Suprapubic skin (tissue), 3 donors: ENCODE measurements around the gene KIRREL1.

ENCODE experiments used
- POLR2AphosphoS5 ChIP-seq, 3 donors: sonication (generic); formaldehyde crosslinking; IDR thresholded peaks; one replicate each; pipeline ENCODE4 v1.6.1; 2017; ENCODE audit warnings: antibody characterized with exemption in 3 of 3
- TF ChIP-seq, protein P1 (sequence below), 2 donors: fragments of 200-600 bp in 1 of 2; fragments of 450-650 bp in 1 of 2; sonication (generic) in 1 of 2; IDR thresholded peaks; one replicate each; pipeline ENCODE4 v1.5.1; 2016 to 2019; ENCODE audit warnings: antibody characterized with exemption in 2 of 2, mild to moderate bottlenecking in 1 of 2, moderate library complexity in 1 of 2

DNA sequence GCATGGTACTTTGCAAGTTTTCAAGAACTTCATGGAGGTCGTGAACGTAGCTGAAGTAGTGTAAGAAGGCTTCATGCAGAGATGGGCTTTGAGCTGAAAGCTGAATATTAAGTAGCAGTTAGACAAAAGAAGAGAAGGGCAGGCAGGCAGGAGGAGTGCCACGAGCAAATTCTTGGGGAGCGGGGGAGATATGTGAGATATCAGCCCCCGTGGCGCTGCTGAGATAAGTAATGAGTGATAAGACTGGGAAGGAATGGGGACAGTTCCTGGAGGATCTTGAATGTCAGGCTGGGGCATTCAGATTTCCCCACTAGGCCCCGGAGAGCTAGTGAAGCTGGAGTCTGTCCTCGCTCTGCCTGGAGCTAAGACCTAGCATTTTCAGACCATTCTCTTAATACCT lies 27.9 kb upstream of the KIRREL1 start:
- TF ChIP-seq, protein P1, sequence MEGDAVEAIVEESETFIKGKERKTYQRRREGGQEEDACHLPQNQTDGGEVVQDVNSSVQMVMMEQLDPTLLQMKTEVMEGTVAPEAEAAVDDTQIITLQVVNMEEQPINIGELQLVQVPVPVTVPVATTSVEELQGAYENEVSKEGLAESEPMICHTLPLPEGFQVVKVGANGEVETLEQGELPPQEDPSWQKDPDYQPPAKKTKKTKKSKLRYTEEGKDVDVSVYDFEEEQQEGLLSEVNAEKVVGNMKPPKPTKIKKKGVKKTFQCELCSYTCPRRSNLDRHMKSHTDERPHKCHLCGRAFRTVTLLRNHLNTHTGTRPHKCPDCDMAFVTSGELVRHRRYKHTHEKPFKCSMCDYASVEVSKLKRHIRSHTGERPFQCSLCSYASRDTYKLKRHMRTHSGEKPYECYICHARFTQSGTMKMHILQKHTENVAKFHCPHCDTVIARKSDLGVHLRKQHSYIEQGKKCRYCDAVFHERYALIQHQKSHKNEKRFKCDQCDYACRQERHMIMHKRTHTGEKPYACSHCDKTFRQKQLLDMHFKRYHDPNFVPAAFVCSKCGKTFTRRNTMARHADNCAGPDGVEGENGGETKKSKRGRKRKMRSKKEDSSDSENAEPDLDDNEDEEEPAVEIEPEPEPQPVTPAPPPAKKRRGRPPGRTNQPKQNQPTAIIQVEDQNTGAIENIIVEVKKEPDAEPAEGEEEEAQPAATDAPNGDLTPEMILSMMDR (IDR thresholded peaks at IDR 0.05): no peak
- TF ChIP-seq POLR2AphosphoS5 (IDR thresholded peaks at IDR 0.05): no peak
